ENCODE data around the gene ZXDC. TPM values are rescaled to one million over a fixed set of nuclear protein-coding genes. Genes with fewer than 3 reads are reported as not detected.

The ZXDC gene
- total and polyA plus RNA-seq, 2 donors from 2014 or later = 11.4 to 44.8 TPM

GRCh38 chr3:126434931-126435411 lies 40.7 kb downstream of the ZXDC start:
- H3K9me3 ChIP-seq (ENCODE audit: control insufficient read depth in 2 of 3, insufficient read depth in 1 of 3, low read length in 3 of 3) = peaks cover 0 to 9% (median 0%) of the 10 kb centered on the region in 3 donors
- DNase-seq (peak in 1 of 5 donors; percentile 51), FAIRE-seq (no peak)
- no peak overlapping the region for H3K9ac ChIP-seq (ENCODE audit: low read length in 3 of 3)
- no peak overlapping the region for H3K4me3 ChIP-seq (ENCODE audit: low read length in 3 of 3)
- H3K27ac ChIP-seq (ENCODE audit: low read depth in 2 of 2, low read length in 2 of 2) = no peak overlapping the region
- peaks cover 0 to 32% (median 9%) of the 10 kb centered on the region in 3 donors for H3K36me3 ChIP-seq (ENCODE audit: control insufficient read depth in 2 of 3, insufficient read depth in 3 of 3, low read length in 3 of 3)
- intact Hi-C loops (cut with DNase I) = no loop called here
- H3K27me3 ChIP-seq (ENCODE audit: control insufficient read depth, insufficient read depth, low read length) = no peaks in the 10 kb centered on the region
- TF ChIP-seq CTCF (IDR thresholded peaks at IDR 0.05; ENCODE audit: borderline replicate concordance, extremely low read depth, insufficient read depth) = no peak
- H3K4me1 ChIP-seq (ENCODE audit: control insufficient read depth in 2 of 3, insufficient read depth in 2 of 3, low read depth in 1 of 3, low read length in 3 of 3) = no peaks in the 10 kb centered on the region

GRCh38 chr3:126434264-126434590 lies 41.5 kb downstream of the ZXDC start:
- Histone ChIP-seq H3K9me3 (ENCODE audit: control insufficient read depth in 2 of 3, insufficient read depth in 1 of 3, low read length in 3 of 3) (peaks cover 0 to 9% (median 0%) of the 10 kb centered on the region in 3 donors), H3K4me1 (ENCODE audit: control insufficient read depth in 2 of 3, insufficient read depth in 2 of 3, low read depth in 1 of 3, low read length in 3 of 3) (no peaks in the 10 kb centered on the region), H3K36me3 (ENCODE audit: control insufficient read depth in 2 of 3, insufficient read depth in 3 of 3, low read length in 3 of 3) (peaks cover 0 to 28% (median 6%) of the 10 kb centered on the region in 3 donors), H3K9ac (ENCODE audit: low read length in 3 of 3) (no peak overlapping the region), H3K27me3 (ENCODE audit: control insufficient read depth, insufficient read depth, low read length) (no peaks in the 10 kb centered on the region), H3K4me3 (ENCODE audit: low read length in 3 of 3) (no peak overlapping the region), H3K27ac (ENCODE audit: low read depth in 2 of 2, low read length in 2 of 2) (no peak overlapping the region)
- peak in 1 of 5 donors; percentile 22 for DNase-seq
- TF ChIP-seq CTCF (IDR thresholded peaks at IDR 0.05; ENCODE audit: borderline replicate concordance, extremely low read depth, insufficient read depth) = no peak
- intact Hi-C loops (cut with DNase I) = no loop called here
- FAIRE-seq = no peak

- intact Hi-C loops (cut with DNase I) = no loop called here
- H3K27ac ChIP-seq (ENCODE audit: low read depth in 2 of 2, low read length in 2 of 2) = no peak overlapping the region
- FAIRE-seq = no peak
- no peak overlapping the region for H3K9ac ChIP-seq (ENCODE audit: low read length in 3 of 3)
- TF ChIP-seq CTCF (IDR thresholded peaks at IDR 0.05; ENCODE audit: borderline replicate concordance, extremely low read depth, insufficient read depth) = no peak
- no peaks in the 10 kb centered on the region for H3K27me3 ChIP-seq (ENCODE audit: control insufficient read depth, insufficient read depth, low read length)
- peaks cover 0 to 9% (median 0%) of the 10 kb centered on the region in 3 donors for H3K9me3 ChIP-seq (ENCODE audit: control insufficient read depth in 2 of 3, insufficient read depth in 1 of 3, low read length in 3 of 3)
- no peaks in the 10 kb centered on the region for H3K4me1 ChIP-seq (ENCODE audit: control insufficient read depth in 2 of 3, insufficient read depth in 2 of 3, low read depth in 1 of 3, low read length in 3 of 3)
- no peak overlapping the region for H3K4me3 ChIP-seq (ENCODE audit: low read length in 3 of 3)
- H3K36me3 ChIP-seq (ENCODE audit: control insufficient read depth in 2 of 3, insufficient read depth in 3 of 3, low read length in 3 of 3) = peaks cover 0 to 23% (median 6%) of the 10 kb centered on the region in 3 donors
- DNase-seq = peak in 3 of 5 donors; percentile 3 to 41 (median 16)
Observed at GRCh38 chr3:126433496-126434263, 42.0 kb downstream of the ZXDC start.
